Measurements from ENCODE around the gene RERE.

- TF ChIP-seq CTCF (IDR thresholded peaks at IDR 0.05; ENCODE audit: borderline replicate concordance, extremely low read depth, low read length, poor library complexity, severe bottlenecking) (no peak), EZH2 (IDR thresholded peaks at IDR 0.05; ENCODE audit: borderline replicate concordance, low read depth, low read length, severe bottlenecking) (no peak)
These were observed 330.2 kb downstream of the RERE start for GRCh38 chr1:8487249-8487648.
